Lung (tissue), 12 donors: ENCODE results near the gene CYP27B1. TPM values are rescaled to one million over a fixed set of nuclear protein-coding genes. Genes with fewer than 3 reads are reported as not detected.

Source experiments
- ATAC-seq: fragments of 200-7000 bp; cut with Tn5 transposase; one replicate; pipeline ENCODE4 v1.9.1; 2020; ENCODE audit warnings: moderate number of reproducible peaks; ENCODE audit not compliant: insufficient read depth, low FRiP score
- DNase-seq, 3 donors: peaks; one replicate each; pipeline ENCODE4 v3.0.0-alpha.2; 2013 to 2017
- H3K27ac ChIP-seq, 2 donors: one replicate each; pipeline ENCODE4 v1.5.1; 2013; ENCODE audit warnings: mild to moderate bottlenecking in 2 of 2, moderate library complexity in 2 of 2, control low read depth in 1 of 2, inconsistent platforms in 1 of 2, low read depth in 1 of 2, low read length in 1 of 2
- H3K27me3 ChIP-seq, 3 donors: one replicate each; pipeline ENCODE4 v1.5.1; 2013; ENCODE audit warnings: low read length in 2 of 3; ENCODE audit not compliant: control insufficient read depth in 3 of 3, insufficient read depth in 3 of 3
- H3K36me3 ChIP-seq, 4 donors: one replicate each; pipeline ENCODE4 v1.5.1; 2013; ENCODE audit warnings: low read length in 4 of 4, mild to moderate bottlenecking in 1 of 4, moderate library complexity in 1 of 4; ENCODE audit not compliant: control insufficient read depth in 4 of 4, insufficient read depth in 4 of 4
- H3K4me1 ChIP-seq, 5 donors: one replicate each; pipeline ENCODE4 v1.5.1; 2013; ENCODE audit warnings: low read length in 5 of 5, mild to moderate bottlenecking in 2 of 5, moderate library complexity in 1 of 5; ENCODE audit not compliant: control insufficient read depth in 5 of 5, insufficient read depth in 5 of 5
- H3K4me3 ChIP-seq: one replicate; pipeline ENCODE4 v1.5.1; 2013; ENCODE audit warnings: mild to moderate bottlenecking, control low read depth, moderate library complexity
- H3K9ac ChIP-seq, 2 donors: one replicate each; pipeline ENCODE4 v1.5.1; 2013; ENCODE audit warnings: low read length in 2 of 2, control low read depth in 1 of 2; ENCODE audit not compliant: insufficient read depth in 1 of 2
- H3K9me3 ChIP-seq, 4 donors: one replicate each; pipeline ENCODE4 v1.5.1; 2013; ENCODE audit warnings: low read length in 3 of 4, mild to moderate bottlenecking in 1 of 4, moderate library complexity in 1 of 4; ENCODE audit not compliant: control insufficient read depth in 4 of 4, insufficient read depth in 3 of 4
- CTCF ChIP-seq: IDR thresholded peaks from 2 replicates; pipeline ENCODE4 v1.5.1; 2012; ENCODE audit warnings: mild to moderate bottlenecking; ENCODE audit errors: control extremely low read depth, extremely low read depth
- whole genome bisulfite sequencing, 2 donors: extraction: QIAGEN DNeasy Blood & Tissue Kit; methylation state at CpG; one replicate each; pipeline ENCODE4 v1.1.7; 2013; 5-methylcytosine and 5-hydroxymethylcytosine counted together
- polyA plus RNA-seq, 2 donors: library from polyadenylated mRNA; stranded (reverse); fragments of 200-250 nt; gene quantifications; one replicate each; pipeline ENCODE4 v1.2.1, GENCODE V29; 2013
- total RNA-seq, 2 donors: library from RNA; depleted of rRNA in 1 of 2; stranded (reverse); fragments of >200 nt in 1 of 2; gene quantifications; one replicate each; pipeline ENCODE4 v1.2.1, GENCODE V29; 2014 to 2021
- donor health status: control.
- donor health status: control.
- donor health status: Bipolar disorder and iron deficiency.
- donor health status: healthy.
- donor health status: DM: yes; HTN: yes; CAD: no.

CYP27B1 gene
- total and polyA plus RNA-seq, 4 donors, result 1.7 to 5.8 (median 3.6) TPM

- Histone ChIP-seq H3K4me1 (peaks cover 0 to 25% (median 8%) of the 10 kb centered on the region in 5 donors), H3K9ac (no peak overlapping the region)
- no peak for DNase-seq
Measured at GRCh38 chr12:57765698-57766463, 997 bp downstream of the CYP27B1 start.

GRCh38 chr12:57765003-57765697 is 1.7 kb downstream of the CYP27B1 start:
- H3K9ac ChIP-seq, result no peak overlapping the region

More at GRCh38 chr12:57765698-57766463, 997 bp downstream of the CYP27B1 start:
- Histone ChIP-seq H3K27ac (no peak overlapping the region), H3K36me3 (peaks cover 3 to 13% (median 8%) of the 10 kb centered on the region in 4 donors), H3K4me3 (no peak overlapping the region), H3K9me3 (no peaks in the 10 kb centered on the region), H3K27me3 (peaks cover 0 to 48% (median 47%) of the 10 kb centered on the region in 3 donors)
- no peak for TF ChIP-seq CTCF
- peak; percentile 58 for ATAC-seq
- 2 to 3% methylated on average over 37 to 40 of the region's 40 CpGs for WGBS, 2 donors

GRCh38 chr12:57764662-57765002 is 2.2 kb downstream of the CYP27B1 start:
- TF ChIP-seq CTCF, result no peak
- peaks cover 0 to 48% (median 47%) of the 10 kb centered on the region in 3 donors for H3K27me3 ChIP-seq
- H3K9ac ChIP-seq, result no peak overlapping the region
- WGBS, 2 donors, result 15% methylated on average over 17 of the region's 17 CpGs
- peaks cover 0 to 24% (median 8%) of the 10 kb centered on the region in 5 donors for H3K4me1 ChIP-seq
- H3K4me3 ChIP-seq, result peak overlapping the region; percentile 4
- ATAC-seq (no peak), DNase-seq (no peak)
- H3K9me3 ChIP-seq, result no peaks in the 10 kb centered on the region
- H3K36me3 ChIP-seq, result peaks cover 0 to 7% (median 5%) of the 10 kb centered on the region in 4 donors
- no peak overlapping the region for H3K27ac ChIP-seq

More at GRCh38 chr12:57765003-57765697, 1.7 kb downstream of the CYP27B1 start:
- H3K27ac ChIP-seq, result no peak overlapping the region
- peak in 1 of 3 donors; percentile 45 for DNase-seq
- H3K4me3 ChIP-seq, result peak overlapping the region; percentile 4
- WGBS, 2 donors, result 1% methylated on average over 54 to 60 of the region's 60 CpGs
- peaks cover 0 to 10% (median 5%) of the 10 kb centered on the region in 4 donors for H3K36me3 ChIP-seq
- ATAC-seq, result peak; percentile 32
- peaks cover 0 to 48% (median 47%) of the 10 kb centered on the region in 3 donors for H3K27me3 ChIP-seq
- H3K9me3 ChIP-seq, result no peaks in the 10 kb centered on the region
- no peak for TF ChIP-seq CTCF
- H3K4me1 ChIP-seq, result peaks cover 0 to 24% (median 8%) of the 10 kb centered on the region in 5 donors
